DND-41 (cell line): ENCODE data around the gene UMPS.

Experiments used
- CTCF ChIP-seq: IDR thresholded peaks from 2 replicates; pipeline ENCODE4 v1.5.1; 2012; ENCODE audit warnings: borderline replicate concordance, low read length, moderate library complexity, mild to moderate bottlenecking; ENCODE audit not compliant: poor library complexity, severe bottlenecking; ENCODE audit errors: extremely low read depth
- EZH2 ChIP-seq: IDR thresholded peaks from 3 replicates; pipeline ENCODE4 v1.6.1; 2012; ENCODE audit warnings: borderline replicate concordance, low read depth, mild to moderate bottlenecking, moderate library complexity, low read length, inconsistent platforms; ENCODE audit not compliant: severe bottlenecking

GRCh38 chr3:124680521-124680920, 49.7 kb upstream of the UMPS start:
- TF ChIP-seq CTCF (no peak), EZH2 (no peak)
